ENCODE data around the gene GRIA1.

The GRIA1 gene

DNA sequence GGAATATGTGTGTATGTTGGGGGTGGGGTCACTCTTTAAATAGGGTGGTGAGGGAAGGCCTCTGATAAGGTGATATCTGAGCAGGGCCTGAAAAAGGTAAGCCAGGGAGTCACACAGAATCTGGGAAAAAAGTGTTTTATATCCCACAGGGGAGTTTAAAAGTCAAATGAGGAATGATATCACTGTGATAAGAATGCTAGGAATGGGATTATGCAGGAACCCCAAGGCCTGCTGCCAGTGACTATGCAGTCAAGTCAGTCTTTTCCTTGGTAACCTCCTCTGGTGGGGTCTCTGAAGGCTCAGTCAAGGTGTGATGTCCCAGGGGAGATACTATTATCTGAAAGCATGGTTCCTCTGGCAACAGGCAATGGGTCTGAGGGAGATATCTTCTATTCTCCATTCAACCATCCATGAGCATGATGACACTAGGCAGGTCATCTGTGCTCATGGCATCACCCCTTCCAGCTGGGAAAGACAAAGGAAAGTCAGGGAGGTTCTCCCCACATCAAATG, 53.5 kb downstream of the GRIA1 start:
- in situ Hi-C loops (cut with MboI; ENCODE audit: low sequenced_read_pairs) = no loop called here

DNA sequence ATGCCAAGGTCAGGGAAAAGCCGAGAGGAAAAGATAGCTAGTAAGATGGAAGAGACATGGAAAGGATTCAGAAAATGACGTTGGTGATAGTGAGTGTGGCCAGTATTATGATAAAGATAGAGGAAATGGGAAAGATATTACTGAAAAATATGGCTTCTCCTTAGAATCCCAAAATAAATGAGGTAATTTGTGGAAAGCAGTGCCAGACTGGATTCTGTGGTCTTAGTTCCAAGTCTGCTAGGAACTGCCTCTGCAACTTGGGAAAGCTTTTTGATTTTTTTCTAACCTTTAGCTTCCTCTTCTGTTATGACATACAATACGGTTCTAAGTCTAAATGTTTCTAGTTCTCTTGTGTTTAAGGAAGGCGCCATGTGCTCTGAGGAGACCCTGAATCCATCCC, 54.2 kb downstream of the GRIA1 start:
- in situ Hi-C loops (cut with MboI; ENCODE audit: low sequenced_read_pairs) = no loop called here

DNA sequence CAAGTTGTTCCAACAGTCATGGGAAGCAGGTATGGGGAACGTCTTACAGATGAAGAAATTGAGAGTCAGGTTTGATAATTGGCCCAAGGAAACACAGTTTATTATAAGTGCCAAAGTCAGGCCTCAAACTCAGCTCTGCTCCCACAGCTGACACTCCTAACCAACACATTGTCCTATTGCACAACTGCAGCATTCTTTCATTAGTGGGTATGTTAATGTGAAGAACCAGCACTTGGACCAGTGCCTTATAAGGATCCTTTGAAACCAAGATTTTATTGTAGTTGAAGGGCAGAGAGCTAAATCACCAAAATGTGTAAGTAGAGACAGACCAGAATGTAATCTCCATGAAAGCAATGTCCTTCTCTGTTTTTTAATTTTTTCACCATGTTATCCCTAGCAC, 56.1 kb downstream of the GRIA1 start:
- in situ Hi-C loops (cut with MboI; ENCODE audit: low sequenced_read_pairs) = no loop called here

DNA sequence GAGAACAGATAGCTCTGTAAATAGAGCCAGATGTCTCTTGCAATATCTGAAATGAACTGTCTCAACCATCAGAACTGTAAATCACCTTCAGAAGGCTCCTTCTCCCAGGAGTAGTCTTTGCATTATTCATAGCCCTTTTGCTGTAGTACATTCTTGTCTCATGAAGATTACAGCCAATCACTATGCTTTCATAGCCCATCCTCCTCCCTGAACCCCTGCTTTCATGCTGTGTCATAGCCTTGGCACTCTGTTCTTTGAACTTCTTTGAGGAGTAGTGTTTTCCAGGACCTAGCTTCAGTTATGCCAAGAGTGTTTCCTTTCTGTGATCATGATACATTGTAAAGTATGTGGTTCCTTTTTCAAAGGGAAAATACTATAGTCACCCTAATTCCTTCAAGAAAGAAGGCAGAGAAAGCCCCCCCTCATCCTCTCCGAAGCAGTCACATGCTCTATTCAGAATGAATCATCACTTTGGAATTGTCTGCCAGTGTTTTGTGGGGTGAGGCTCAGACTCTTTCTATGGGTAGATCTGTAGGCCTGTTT, 61.1 kb downstream of the GRIA1 start:
- in situ Hi-C loops (cut with MboI; ENCODE audit: low sequenced_read_pairs) = no loop called here

DNA sequence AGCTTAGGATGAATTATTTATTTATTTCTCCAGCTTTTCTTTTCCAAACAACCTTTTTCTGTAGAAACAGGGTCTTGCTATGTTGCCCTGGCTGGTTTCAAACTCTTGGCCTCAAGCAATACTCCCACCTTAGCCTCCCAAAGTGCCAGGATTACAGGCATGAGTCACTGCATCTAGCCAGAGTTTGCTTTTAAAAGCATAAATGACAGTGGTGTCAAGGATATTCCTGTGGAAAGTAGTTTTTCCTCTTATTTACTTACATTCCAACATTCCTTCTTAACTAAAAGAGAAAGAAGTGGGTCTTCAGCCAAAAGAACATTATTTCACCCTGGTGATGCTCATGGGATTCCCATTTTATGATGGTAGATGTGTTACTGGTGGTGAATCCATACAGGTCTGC, 62.4 kb downstream of the GRIA1 start:
- in situ Hi-C loops (cut with MboI; ENCODE audit: low sequenced_read_pairs) = no loop called here

DNA sequence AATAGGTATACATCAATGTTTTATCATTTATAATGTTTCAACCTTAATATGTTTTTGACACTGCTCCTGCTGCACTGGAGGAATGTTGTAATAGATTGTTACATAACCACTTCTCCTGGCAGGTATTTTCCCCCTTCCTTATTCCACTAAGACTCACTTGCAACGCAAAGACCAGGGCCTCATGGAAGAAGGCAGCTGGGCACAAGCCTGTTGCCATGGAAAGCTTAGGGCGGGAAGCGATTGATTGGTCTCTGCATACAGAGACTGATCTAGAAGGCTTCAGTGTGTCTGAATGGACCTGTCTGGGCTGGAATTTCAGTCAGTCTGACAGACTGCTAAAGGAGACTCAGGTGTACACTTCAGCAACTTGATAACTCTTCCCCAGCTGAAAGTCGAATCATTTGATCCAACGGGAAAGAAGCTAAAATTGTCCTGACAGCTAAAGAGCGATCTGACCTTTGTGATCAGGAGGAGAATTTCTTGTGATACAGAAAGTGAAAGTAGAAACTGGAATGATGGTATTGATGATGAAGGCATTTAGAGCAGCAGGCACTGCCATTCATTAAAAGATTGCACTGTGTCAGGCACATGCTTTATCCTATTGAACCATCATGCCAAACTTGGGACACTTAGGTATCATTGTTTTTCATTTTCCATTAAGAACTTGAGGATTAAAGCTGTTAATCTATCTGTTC, 65.1 kb downstream of the GRIA1 start:
- in situ Hi-C loops (cut with MboI; ENCODE audit: low sequenced_read_pairs) = no loop called here

DNA sequence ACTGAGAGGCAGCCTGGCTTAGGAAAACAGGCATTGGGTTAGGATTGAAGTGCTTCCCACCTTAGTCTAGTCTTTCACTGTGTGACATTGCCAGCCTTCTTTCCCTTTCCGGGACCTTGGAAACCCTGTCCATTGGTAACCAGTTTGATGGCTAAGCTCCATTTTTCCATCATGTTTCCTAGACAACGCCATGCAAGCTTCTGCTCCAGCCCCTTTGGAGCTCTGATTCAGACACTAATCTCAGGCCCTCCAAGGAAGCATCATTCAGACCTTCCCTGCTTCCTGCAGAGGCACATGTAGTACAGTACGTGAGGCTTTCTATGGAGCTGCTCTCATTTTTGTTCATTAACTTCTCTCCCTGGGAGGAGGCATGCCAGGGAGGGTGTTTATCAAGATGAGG, 68.5 kb downstream of the GRIA1 start:
- in situ Hi-C loops (cut with MboI; ENCODE audit: low sequenced_read_pairs) = no loop called here

DNA sequence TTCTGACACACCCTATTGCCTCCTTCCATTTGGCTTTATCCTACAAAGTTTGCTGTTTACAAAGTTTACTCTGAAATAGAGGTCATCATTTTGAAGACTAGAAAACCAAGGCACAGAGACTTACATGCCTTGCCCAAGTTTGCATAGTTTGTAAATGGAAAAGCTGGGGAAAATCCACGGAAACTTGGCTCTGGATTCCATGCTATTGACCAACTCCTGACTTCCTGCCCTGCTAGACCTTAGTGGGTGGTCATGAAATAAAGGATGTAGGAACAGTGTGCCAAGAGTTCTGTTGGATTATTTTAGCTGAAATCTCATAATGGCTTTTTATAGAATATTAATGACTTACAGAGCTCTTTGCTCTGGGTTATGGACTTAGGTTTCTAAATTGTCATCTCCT, 69.5 kb downstream of the GRIA1 start:
- in situ Hi-C loops (cut with MboI; ENCODE audit: low sequenced_read_pairs) = no loop called here

DNA sequence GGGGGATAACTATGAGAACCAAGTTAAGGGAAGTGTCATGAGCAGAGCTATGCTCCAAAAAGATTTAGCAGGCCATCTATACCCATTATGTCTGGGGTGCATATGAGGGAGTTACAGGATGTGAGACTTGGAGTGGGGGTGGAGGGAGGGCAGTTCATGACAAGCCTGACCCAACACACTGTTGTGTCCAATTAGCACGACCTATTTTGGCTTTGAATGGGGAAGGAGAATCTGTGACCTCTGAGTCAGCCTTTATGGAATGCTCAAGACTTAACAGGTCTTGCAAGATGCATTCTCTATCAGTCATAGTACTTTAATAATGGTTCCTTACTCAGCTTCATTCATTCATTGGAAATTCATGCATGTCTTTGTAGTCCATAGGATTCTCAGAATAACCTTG, 71.7 kb downstream of the GRIA1 start:
- in situ Hi-C loops (cut with MboI; ENCODE audit: low sequenced_read_pairs) = no loop called here

DNA sequence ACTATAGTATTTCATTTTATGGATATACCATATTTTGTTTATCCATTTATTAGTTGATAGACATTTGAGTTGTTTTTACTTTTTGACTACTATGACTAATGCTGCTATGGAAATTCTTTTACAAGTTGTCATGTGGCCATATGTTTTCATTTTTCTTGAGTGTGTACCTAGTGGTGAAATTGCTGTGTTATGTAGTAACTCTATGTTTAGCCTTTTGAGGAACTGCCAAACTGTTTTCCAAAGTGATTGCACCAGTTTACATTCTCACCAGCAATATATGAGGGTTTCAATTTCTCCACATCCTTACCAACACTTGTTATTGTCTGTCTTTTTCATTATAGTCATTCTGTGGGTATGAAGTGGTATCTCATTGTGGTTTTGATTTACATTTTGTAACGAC, 75.4 kb downstream of the GRIA1 start:
- in situ Hi-C loops (cut with MboI; ENCODE audit: low sequenced_read_pairs) = no loop called here

DNA sequence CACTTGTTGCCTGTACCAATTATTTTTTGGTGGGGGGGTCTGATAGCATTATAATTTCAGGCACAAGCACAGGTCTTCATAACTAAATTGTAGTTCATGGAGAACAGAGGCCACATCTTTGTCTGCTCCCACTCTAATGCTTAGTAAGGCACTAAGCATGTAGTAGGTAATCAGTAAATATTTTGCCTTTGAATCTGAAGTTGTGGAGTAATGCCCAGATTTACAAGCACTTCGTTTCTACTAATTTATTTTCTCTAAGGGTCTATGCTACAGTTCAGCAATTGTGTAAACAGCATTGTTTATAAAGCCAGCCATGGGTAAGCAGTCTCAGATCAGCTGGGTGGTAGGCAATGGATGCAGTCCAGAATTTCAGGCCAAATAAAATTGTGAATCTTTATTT, 78.6 kb downstream of the GRIA1 start:
- in situ Hi-C loops (cut with MboI; ENCODE audit: low sequenced_read_pairs) = no loop called here

DNA sequence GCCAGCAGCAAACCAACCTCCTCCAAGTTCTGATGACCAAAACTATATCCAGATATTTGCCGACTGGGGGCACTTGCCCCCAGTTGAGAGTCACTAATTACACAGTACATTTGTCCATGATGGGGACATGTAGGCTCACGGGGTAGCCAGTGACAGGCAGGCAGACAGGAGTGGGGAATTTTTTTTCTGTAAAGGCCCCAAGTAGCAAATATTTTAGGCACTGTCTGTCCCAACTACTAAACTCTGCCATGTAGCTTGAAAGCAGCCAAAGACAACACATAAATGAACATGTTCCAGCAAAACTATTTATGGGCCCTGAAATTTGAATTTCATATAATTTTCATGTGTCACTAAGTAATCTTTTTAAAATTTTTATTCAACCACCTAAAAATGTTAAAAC, 80.7 kb downstream of the GRIA1 start:
- in situ Hi-C loops (cut with MboI; ENCODE audit: low sequenced_read_pairs) = no loop called here

DNA sequence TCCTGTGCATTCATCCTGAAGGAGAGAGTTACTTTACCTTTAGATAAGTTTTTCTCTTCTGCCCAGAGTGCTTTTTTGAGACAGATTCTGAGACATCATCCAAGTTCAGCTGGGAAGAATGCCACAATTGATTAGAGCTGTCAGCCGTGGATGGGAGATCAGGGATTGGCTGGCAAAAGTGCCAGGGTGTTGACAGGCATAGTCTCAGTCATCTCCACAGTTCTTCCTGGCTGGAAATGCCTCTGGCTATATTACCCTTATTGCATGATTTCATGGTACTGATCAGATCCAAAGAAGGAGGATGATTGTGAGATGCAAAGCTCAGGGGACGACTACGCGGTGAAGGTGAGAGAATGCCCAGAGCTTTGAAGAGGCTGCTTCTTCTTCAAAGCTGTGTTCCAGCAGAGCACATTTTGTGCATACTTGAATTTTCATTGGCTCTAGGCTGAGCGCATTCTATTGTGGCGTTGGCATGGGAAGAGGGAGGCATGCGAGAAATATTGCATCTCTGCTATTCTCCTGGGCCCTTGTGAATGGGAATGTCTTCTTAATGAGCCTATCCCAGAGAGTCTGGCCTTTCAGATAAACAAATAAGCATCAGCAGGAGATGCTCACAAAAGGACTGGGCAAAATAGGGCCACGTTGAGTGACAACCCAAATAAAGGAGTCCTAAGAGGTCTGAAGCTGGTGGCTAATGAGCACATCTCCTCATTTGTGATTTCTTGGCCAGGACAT, 82.1 kb downstream of the GRIA1 start:
- in situ Hi-C loops (cut with MboI; ENCODE audit: low sequenced_read_pairs) = no loop called here

DNA sequence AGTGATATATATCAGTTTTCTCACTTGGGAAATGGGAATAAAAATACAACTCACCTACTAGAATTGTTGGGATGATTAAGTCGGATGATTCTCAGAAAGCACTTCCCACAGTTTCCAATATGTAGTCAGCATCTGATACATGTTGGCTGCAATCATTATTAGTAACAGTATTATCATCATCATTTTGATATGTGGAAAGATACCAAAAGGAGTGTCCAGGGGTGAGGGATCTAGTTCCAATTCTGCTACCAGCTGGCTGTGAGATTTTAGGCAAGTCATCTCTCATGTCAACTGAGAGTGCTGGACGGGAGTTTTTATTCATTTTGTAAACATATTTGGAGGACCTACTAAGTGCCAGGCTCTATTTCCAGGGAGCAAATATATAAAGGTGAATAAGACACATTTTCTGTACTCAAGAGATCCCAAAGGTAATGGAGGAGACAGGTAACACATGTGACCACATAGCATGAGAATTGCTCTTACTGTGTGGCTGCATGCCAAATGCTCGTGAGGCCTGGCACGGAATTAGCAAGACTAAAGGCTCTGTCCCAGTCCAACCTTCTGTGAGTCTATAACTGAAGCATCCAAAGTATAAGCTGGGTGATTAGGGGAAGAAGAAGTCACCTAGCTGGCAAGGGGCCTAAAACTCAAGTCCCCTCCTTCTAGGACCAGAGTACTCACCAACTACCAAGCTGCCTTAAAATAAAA, 83.0 kb downstream of the GRIA1 start:
- in situ Hi-C loops (cut with MboI; ENCODE audit: low sequenced_read_pairs) = no loop called here

DNA sequence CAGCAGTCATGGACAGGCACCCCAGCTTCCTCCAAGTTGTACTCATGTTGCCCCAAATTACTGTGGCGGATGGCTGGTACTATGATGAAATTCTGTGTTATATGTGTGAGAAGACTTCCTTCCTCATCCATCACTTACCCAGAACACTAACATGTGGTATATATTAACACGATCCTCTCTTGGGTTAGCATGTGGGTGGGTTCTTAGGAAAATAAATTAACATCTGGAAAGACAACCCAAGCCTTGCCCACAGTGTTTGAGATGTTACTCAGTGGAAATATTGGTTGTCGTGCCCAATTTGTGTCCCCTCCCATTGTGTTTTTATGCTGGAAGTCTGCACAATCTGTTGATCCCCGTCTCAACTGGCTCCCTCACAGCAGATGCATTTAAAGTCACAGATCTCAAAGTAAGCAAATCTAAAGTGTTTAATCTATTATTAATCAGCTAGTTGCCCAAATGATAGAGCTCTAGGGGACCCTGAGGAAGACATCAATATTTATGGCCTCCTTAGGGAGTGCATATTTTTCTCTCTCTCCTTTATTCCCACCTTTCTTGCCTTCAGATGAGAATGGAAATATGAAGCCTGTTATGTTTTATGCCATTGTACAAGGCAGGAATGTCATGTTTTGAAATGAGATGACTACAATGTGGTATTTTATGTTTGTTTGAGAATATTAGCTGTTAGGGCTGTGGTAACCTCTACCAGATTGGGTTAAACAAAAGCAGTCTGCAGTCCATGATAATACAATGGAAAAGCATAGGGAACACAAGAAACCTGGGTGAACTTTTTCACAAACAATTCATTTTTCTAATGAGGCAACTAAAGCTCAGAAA, 93.9 kb downstream of the GRIA1 start:
- in situ Hi-C loops (cut with MboI; ENCODE audit: low sequenced_read_pairs) = no loop called here

DNA sequence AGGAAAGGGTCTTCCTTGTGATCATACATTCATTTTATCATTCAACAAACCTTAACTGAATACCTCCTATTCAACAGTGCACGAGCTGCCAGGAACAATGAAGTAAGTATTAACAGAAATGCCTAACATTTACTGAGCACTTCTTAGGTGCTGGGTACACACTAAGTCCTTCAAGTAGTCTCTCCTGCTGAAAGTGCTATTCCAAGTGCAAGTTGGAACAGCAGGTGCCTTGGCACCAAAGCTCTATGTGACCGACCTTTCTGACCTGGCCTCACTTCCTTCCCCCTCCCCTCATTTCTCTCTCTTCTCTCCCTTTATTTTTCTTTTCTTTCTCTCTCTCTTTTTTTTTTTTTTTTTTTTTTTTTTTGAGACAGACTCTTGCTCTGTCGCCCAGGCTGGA, 94.5 kb downstream of the GRIA1 start:
- in situ Hi-C loops (cut with MboI; ENCODE audit: low sequenced_read_pairs) = no loop called here

DNA sequence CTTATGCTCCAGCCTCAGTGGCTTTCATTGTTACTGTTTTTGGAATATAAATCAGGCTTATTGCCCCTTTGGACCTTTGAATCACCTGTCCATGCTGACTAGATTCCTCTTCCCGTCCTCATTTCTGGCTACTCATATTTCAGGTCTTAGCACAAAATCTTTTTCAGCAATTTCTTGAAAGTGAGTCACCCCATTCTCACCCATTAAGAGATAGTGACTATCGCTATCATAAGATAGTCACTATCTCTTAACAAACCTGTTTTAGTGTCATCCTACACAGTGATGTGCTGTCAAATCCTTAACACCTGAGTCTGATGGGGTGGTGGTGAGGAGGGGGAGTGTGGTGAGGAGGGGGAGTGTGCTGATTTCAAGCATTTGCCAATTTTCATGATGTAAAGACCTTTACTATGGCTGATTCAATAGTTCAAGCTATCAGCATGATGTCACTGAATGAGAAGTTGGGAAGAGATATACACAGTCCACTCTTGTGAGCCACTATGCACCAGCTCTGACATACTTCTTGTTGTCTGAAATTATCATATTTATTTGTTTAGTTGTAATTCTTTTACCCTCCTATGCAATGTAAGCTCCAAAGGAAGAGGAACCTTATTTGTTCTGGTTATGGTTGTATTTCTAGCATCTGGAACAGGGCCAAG, 95.3 kb downstream of the GRIA1 start:
- in situ Hi-C loops (cut with MboI; ENCODE audit: low sequenced_read_pairs) = no loop called here

DNA sequence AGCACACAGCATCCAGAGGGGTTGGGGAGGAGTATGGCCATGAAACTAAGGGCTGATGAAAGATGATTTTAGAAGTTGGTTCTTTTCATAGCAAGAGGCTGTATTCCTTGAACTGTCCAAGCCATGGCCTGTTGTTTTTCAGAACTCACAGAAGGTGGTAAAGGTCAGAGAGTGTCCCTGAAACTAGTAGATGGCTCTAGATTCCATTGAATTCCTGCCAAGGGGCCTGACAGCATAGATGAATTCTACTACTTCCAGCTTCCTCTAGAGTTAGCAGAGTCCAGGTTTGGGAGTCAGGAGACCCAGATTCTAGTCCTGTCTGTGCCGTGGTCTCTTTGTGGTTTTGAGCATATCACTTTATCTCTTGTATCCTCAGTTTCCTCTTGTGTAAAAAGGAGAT, 101.6 kb downstream of the GRIA1 start:
- in situ Hi-C loops (cut with MboI; ENCODE audit: low sequenced_read_pairs) = no loop called here

DNA sequence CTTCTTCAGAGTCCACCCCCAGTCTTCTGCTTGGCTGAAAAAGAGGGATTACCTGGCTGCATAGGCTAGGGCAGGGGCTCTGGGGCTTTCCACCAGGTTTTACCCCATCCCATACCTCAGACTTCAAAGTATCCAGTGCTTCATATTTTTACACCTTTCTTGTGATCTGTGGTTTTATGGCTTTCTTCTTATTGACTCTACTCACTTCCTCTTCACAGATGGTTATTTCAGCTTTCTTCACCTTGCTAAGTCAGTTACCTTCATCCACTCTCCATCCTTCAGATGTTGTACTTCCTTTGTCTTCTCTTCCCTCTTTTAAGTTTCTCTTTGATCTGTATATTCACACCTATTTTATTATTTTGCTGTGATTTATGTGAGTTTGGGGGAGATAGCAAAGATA, 104.3 kb downstream of the GRIA1 start:
- in situ Hi-C loops (cut with MboI; ENCODE audit: low sequenced_read_pairs) = no loop called here

DNA sequence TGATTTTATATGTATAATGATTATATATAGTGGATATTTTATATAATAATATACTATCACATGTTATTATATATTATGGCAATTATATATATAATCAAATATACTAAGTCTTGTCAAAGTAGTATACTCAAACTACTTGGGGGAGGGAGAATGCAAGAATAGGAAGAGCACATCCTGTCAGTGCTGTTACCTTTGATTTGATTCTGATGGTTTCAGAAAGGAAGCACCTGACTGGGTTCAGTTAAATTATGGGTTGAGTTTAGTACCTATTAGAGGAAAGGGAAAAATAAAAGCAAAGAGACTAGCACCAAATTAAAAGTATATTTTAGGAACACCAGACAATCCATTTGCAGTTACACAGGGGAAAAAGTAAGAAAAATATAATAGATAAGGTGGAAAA, 107.6 kb downstream of the GRIA1 start:
- in situ Hi-C loops (cut with MboI; ENCODE audit: low sequenced_read_pairs) = no loop called here
